Right atrium auricular region (tissue), 2 donors: ENCODE measurements around the gene TEDC2. TPM values are rescaled to one million over a fixed set of nuclear protein-coding genes. Genes with fewer than 3 reads are reported as not detected.

Experiments
- DNase-seq: peaks from one replicate; pipeline ENCODE4 v3.0.0-alpha.2; 2019; ENCODE audit warnings: low spot score
- H3K27ac ChIP-seq, 2 donors: fragments of 200-600 bp; sonication (generic); 1 replicate in 1 of 2; 2 replicates in 1 of 2; pipeline ENCODE4 v1.5.1; 2016 to 2019
- H3K27me3 ChIP-seq, 2 donors: fragments of 200-600 bp; sonication (generic); one replicate each; pipeline versions ENCODE4 v1.5.1 to v1.6.0; 2017 to 2019
- H3K36me3 ChIP-seq: fragments of 200-600 bp; sonication (generic); one replicate; pipeline ENCODE4 v1.5.1; 2016
- H3K4me1 ChIP-seq, 2 donors: fragments of 200-600 bp; sonication (generic); one replicate each; pipeline versions ENCODE4 v1.5.1 to v1.6.0; 2017 to 2019
- H3K4me3 ChIP-seq, 2 donors: fragments of 200-600 bp; sonication (generic); 1 replicate in 1 of 2; 2 replicates in 1 of 2; pipeline ENCODE4 v1.5.1; 2017 to 2019; ENCODE audit warnings: mild to moderate bottlenecking in 1 of 2, moderate library complexity in 1 of 2
- H3K9me3 ChIP-seq, 2 donors: fragments of 200-600 bp; sonication (generic); one replicate each; pipeline ENCODE4 v1.5.1; 2019
- CTCF ChIP-seq, 2 donors: fragments of 200-600 bp; sonication (generic); IDR thresholded peaks; one replicate each; pipeline ENCODE4 v1.5.1; 2019; ENCODE audit warnings: antibody characterized with exemption in 2 of 2
- total RNA-seq, 2 donors: library from RNA; depleted of rRNA; stranded (reverse); fragments of >200 nt; gene quantifications; one replicate each; pipeline ENCODE4 v1.1.0, GENCODE V29; 2016

The TEDC2 gene
- total RNA-seq, 2 donors from 2014 or later = 0.63 to 4.1 TPM

- Histone ChIP-seq H3K27ac (peak overlapping the region in 1 of 2 donors; percentile 37), H3K4me1 (peaks cover 0 to 30% of the 10 kb centered on the region in 2 donors), H3K4me3 (no peak overlapping the region), H3K9me3 (no peaks in the 10 kb centered on the region), H3K36me3 (no peaks in the 10 kb centered on the region), H3K27me3 (no peaks in the 10 kb centered on the region)
- DNase-seq = no peak
- no peak for TF ChIP-seq CTCF (IDR thresholded peaks at IDR 0.05)
Observed at GRCh38 chr16:2507052-2507659, 47.2 kb downstream of the TEDC2 start.

- H3K4me3 ChIP-seq = no peak overlapping the region
Observed at GRCh38 chr16:2507665-2508064, 47.8 kb downstream of the TEDC2 start.

GRCh38 chr16:2508722-2509400 is 49.0 kb downstream of the TEDC2 start:
- Histone ChIP-seq H3K4me1 (peaks cover 0 to 31% of the 10 kb centered on the region in 2 donors), H3K27me3 (no peaks in the 10 kb centered on the region), H3K4me3 (no peak overlapping the region), H3K27ac (no peak overlapping the region), H3K9me3 (no peaks in the 10 kb centered on the region), H3K36me3 (no peaks in the 10 kb centered on the region)
- DNase-seq = no peak
- TF ChIP-seq CTCF (IDR thresholded peaks at IDR 0.05) = no peak

More at GRCh38 chr16:2507665-2508064, 47.8 kb downstream of the TEDC2 start:
- no peaks in the 10 kb centered on the region for H3K9me3 ChIP-seq
- DNase-seq = no peak
- no peaks in the 10 kb centered on the region for H3K36me3 ChIP-seq
- no peak overlapping the region for H3K27ac ChIP-seq
- TF ChIP-seq CTCF (IDR thresholded peaks at IDR 0.05) = no peak
- peaks cover 0 to 28% of the 10 kb centered on the region in 2 donors for H3K4me1 ChIP-seq
- H3K27me3 ChIP-seq = no peaks in the 10 kb centered on the region

- Histone ChIP-seq H3K9me3 (no peaks in the 10 kb centered on the region), H3K27ac (peak overlapping the region; percentile 98 to 99), H3K4me1 (peaks cover 0 to 39% of the 10 kb centered on the region in 2 donors), H3K4me3 (no peak overlapping the region), H3K27me3 (no peaks in the 10 kb centered on the region), H3K36me3 (no peaks in the 10 kb centered on the region)
- no peak for TF ChIP-seq CTCF (IDR thresholded peaks at IDR 0.05)
- peak; percentile 92 for DNase-seq
Observed at GRCh38 chr16:2511128-2511800, 51.4 kb downstream of the TEDC2 start.

- peaks cover 0 to 48% of the 10 kb centered on the region in 2 donors for H3K4me1 ChIP-seq
Observed at GRCh38 chr16:2511996-2512734, 52.3 kb downstream of the TEDC2 start.

More at GRCh38 chr16:2511996-2512734, 52.3 kb downstream of the TEDC2 start:
- no peaks in the 10 kb centered on the region for H3K9me3 ChIP-seq
- DNase-seq = no peak
- no peak overlapping the region for H3K4me3 ChIP-seq
- TF ChIP-seq CTCF (IDR thresholded peaks at IDR 0.05) = no peak
- H3K27me3 ChIP-seq = no peaks in the 10 kb centered on the region
- H3K27ac ChIP-seq = peak overlapping the region; percentile 98 to 99
- no peaks in the 10 kb centered on the region for H3K36me3 ChIP-seq
